ENCODE measurements around the gene TUBB6.
A peak's percentile ranks its signal among the peaks of the same experiment; 100 is the strongest.

The TUBB6 gene

DNA sequence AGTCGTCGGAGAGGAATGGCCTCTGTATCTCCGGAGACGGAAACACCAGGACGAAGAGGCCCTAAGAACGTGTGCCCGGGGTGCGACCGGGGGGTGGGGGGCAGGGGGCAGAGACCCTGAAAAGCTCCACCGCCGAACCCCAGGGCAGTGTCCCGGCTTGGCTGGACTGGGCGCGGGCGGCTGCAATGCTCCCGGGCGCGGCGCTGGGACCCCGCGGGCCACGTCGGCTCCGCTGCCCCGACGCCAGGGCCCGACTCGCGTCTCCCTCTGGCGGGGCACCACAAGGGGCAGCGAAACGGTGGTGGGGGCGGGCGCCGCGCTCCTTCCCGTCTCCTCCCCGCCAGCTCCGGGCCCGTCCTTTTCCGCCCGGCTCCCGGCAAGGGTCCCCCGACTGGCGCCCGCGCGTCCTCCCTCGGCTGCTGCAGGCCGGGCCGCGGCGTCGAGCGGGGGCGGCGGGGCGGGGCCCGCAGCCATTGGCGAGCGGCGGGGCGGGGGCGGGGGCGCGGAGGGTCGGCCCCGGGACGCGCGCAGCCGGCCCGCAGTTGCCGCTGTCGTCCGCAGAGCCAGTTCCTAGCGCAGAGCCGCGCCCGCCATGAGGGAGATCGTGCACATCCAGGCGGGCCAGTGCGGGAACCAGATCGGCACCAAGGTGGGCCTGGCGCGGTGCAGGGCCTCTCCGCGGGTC, at the start of gene TUBB6:
Gene TUBB6 (plus strand): TSS at position 541 of the 685 bp plus-strand sequence. CDS start 52 bp downstream, at position 593.
- H3K4me3 ChIP-seq (replicated peaks in 1 of 2; ENCODE audit: low read depth in 2 of 2, low read length in 2 of 2) = peak within 1 kb of the TSS; percentile 68 to 85

DNA sequence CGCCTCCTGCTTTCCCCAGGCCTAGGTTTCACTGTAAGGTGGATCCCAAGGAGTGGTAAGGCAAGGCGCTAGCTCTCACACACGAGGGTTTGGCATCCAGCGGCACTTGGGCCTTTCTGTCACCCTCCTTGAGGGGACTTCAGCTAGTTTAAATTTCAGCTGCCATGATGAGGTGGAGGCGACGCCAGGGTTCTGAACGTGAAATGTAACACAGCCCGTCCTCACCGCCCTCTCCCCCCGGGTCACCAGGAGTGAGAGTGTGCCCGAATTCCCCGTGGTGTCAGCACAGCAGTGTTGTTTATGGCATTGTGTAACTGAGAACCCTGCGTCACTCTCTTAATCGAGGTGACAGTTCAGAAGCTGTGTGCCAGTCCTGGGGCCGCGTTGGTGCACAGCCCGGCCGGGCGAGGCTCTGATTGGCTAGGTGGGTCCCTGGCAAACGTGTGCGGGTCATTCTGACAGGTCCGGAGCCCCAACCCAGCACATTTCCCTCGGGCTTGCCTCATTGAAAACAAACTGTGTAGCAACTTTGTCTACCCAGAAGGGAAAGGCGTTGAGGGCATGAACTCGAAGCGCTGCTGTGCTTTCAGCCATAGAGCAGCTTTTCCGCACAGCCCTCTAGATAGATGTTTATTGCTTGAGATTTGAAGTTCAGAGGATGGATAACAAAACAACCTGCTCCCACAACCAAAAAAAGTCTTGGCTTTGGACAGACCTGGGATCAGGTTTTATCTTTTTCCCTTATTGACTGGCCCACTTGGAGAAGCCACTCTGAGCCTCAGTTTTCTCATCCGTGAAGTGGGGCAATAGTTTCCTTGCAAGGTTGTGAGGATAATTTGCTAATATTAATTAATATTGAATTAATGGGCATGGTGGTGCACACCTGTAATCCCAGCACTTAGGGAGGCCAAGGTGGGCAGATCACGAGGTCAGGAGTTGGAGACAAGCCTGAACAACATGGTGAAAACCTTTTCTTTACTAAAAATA, 49.0 kb upstream of the TUBB6 start:
- TF ChIP-seq, protein P1, sequence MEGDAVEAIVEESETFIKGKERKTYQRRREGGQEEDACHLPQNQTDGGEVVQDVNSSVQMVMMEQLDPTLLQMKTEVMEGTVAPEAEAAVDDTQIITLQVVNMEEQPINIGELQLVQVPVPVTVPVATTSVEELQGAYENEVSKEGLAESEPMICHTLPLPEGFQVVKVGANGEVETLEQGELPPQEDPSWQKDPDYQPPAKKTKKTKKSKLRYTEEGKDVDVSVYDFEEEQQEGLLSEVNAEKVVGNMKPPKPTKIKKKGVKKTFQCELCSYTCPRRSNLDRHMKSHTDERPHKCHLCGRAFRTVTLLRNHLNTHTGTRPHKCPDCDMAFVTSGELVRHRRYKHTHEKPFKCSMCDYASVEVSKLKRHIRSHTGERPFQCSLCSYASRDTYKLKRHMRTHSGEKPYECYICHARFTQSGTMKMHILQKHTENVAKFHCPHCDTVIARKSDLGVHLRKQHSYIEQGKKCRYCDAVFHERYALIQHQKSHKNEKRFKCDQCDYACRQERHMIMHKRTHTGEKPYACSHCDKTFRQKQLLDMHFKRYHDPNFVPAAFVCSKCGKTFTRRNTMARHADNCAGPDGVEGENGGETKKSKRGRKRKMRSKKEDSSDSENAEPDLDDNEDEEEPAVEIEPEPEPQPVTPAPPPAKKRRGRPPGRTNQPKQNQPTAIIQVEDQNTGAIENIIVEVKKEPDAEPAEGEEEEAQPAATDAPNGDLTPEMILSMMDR (IDR thresholded peaks at IDR 0.05; ENCODE audit: low read depth, low read length) = no peak
- no peak for DNase-seq (ENCODE audit: low read depth in 2 of 2)
- no peak overlapping the region for H3K4me3 ChIP-seq (replicated peaks in 1 of 2; ENCODE audit: low read depth in 2 of 2, low read length in 2 of 2)

More for the DNA sequence above, at the start of gene TUBB6:
- TF ChIP-seq, protein P1 (IDR thresholded peaks at IDR 0.05; ENCODE audit: low read depth, low read length) = peak; percentile 11
- DNase-seq (ENCODE audit: low read depth in 2 of 2) = peak; percentile 82 to 91

DNA sequence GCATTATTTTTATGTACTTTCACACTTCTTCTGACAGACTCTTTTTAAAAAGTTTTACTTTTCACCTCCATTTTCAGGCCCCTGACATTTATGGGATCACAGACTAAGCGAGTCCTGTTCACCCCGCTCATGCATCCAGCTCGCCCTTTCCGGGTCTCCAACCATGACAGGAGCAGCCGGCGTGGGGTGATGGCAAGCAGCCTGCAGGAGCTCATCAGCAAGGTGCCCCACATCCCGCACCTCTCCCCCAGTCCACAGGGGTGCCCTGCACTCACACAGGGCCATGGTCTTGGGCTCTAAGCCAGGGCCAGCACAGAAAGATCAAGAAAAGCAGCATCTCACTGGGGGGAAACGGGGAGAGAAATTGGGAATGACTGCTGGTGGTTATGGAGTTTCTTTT, 45.3 kb upstream of the TUBB6 start:
- DNase-seq (ENCODE audit: low read depth in 2 of 2) = no peak
- no peak overlapping the region for H3K4me3 ChIP-seq (replicated peaks in 1 of 2; ENCODE audit: low read depth in 2 of 2, low read length in 2 of 2)
- TF ChIP-seq, protein P1 (IDR thresholded peaks at IDR 0.05; ENCODE audit: low read depth, low read length) = no peak

DNA sequence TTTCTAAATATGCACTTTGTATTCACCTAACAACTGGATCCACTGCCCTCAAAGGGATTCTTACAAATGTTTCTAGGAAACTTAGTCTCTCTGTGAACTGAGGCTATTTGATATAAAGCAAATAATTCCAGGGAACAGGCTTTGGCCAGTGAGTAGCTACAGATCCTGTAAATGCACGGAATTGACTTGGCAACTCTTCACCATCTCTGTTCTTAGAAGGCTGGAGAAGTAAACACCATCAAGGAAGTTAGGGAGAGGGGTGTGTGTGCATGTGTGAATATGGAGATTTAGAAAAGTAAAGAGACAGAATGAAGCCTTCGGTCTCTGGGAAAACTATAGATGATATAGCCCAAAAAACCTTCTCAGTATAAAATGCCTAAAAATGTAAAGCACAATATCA, 43.2 kb upstream of the TUBB6 start:
- no peak overlapping the region for H3K4me3 ChIP-seq (replicated peaks in 1 of 2; ENCODE audit: low read depth in 2 of 2, low read length in 2 of 2)
- DNase-seq (ENCODE audit: low read depth in 2 of 2) = no peak
- TF ChIP-seq, protein P1 (IDR thresholded peaks at IDR 0.05; ENCODE audit: low read depth, low read length) = no peak

GRCh38 chr18:12271376-12272235, 36.4 kb upstream of the TUBB6 start:
- H3K4me3 ChIP-seq (replicated peaks in 1 of 2; ENCODE audit: low read depth in 2 of 2, low read length in 2 of 2) = peak overlapping the region; percentile 32 to 47
- TF ChIP-seq, protein P1 (IDR thresholded peaks at IDR 0.05; ENCODE audit: low read depth, low read length) = peak; percentile 69
- DNase-seq (ENCODE audit: low read depth in 2 of 2) = peak; percentile 85 to 89

- TF ChIP-seq, protein P1 (IDR thresholded peaks at IDR 0.05; ENCODE audit: low read depth, low read length) = no peak
- DNase-seq (ENCODE audit: low read depth in 2 of 2) = no peak
- H3K4me3 ChIP-seq (replicated peaks in 1 of 2; ENCODE audit: low read depth in 2 of 2, low read length in 2 of 2) = no peak overlapping the region
Measured at GRCh38 chr18:12274793-12275192, 33.2 kb upstream of the TUBB6 start.
